ENCODE data around the gene RABEPK.
"Not testable (repeated sequence)": the region's sequence is repeated elsewhere in the genome, so short reads cannot be mapped to it uniquely, and the experiment has no call there.

Gene RABEPK

GRCh38 chr9:125194466-125194865 lies 5.9 kb upstream of the RABEPK start:
- not testable (repeated sequence) for DNase-seq (ENCODE audit: low read depth in 2 of 2)

GRCh38 chr9:125195591-125195990 lies 4.8 kb upstream of the RABEPK start:
- DNase-seq (ENCODE audit: low read depth in 2 of 2), result not testable (repeated sequence)

GRCh38 chr9:125202846-125203618 lies 2.7 kb downstream of the RABEPK start:
- no peak for DNase-seq (ENCODE audit: low read depth in 2 of 2)

GRCh38 chr9:125204477-125204876 lies 4.1 kb downstream of the RABEPK start:
- no peak for DNase-seq (ENCODE audit: low read depth in 2 of 2)

- DNase-seq (ENCODE audit: low read depth in 2 of 2), result no peak
These were observed 13.8 kb downstream of the RABEPK start for GRCh38 chr9:125214186-125214585.

GRCh38 chr9:125218621-125219020 lies 18.3 kb downstream of the RABEPK start:
- no peak for DNase-seq (ENCODE audit: low read depth in 2 of 2)

GRCh38 chr9:125224858-125225257 lies 24.5 kb downstream of the RABEPK start:
- not testable (repeated sequence) for DNase-seq (ENCODE audit: low read depth in 2 of 2)

- no peak for DNase-seq (ENCODE audit: low read depth in 2 of 2)
These were observed 27.4 kb downstream of the RABEPK start for GRCh38 chr9:125227761-125228160.

GRCh38 chr9:125233678-125234077 lies 33.3 kb downstream of the RABEPK start:
- DNase-seq (ENCODE audit: low read depth in 2 of 2), result peak; percentile 91 to 93

GRCh38 chr9:125234099-125234498 lies 33.8 kb downstream of the RABEPK start:
- not testable (repeated sequence) for DNase-seq (ENCODE audit: low read depth in 2 of 2)

- no peak for DNase-seq (ENCODE audit: low read depth in 2 of 2)
These were observed 35.6 kb downstream of the RABEPK start for GRCh38 chr9:125235804-125236519.

- DNase-seq (ENCODE audit: low read depth in 2 of 2), result not testable (repeated sequence)
These were observed 36.3 kb downstream of the RABEPK start for GRCh38 chr9:125236520-125237159.

- no peak for DNase-seq (ENCODE audit: low read depth in 2 of 2)
These were observed 38.0 kb downstream of the RABEPK start for GRCh38 chr9:125238127-125238914.

- no peak for DNase-seq (ENCODE audit: low read depth in 2 of 2)
These were observed 38.6 kb downstream of the RABEPK start for GRCh38 chr9:125238915-125239446.

- DNase-seq (ENCODE audit: low read depth in 2 of 2), result no peak
These were observed 39.6 kb downstream of the RABEPK start for GRCh38 chr9:125239631-125240597.

GRCh38 chr9:125240649-125240999 lies 40.3 kb downstream of the RABEPK start:
- DNase-seq (ENCODE audit: low read depth in 2 of 2), result no peak

- peak; percentile 99 to 100 for DNase-seq (ENCODE audit: low read depth in 2 of 2)
These were observed 40.9 kb downstream of the RABEPK start, which contains the start of gene HSPA5 for GRCh38 chr9:125241000-125241862. HSPA5 (minus strand) TSS chr9:125241343; CDS start chr9:125241126, 217 bp downstream.

GRCh38 chr9:125241863-125242739 lies 41.8 kb downstream of the RABEPK start:
- no peak for DNase-seq (ENCODE audit: low read depth in 2 of 2)

All from fibroblast of skin of left biceps (primary cell).